ENCODE results near the gene ATXN10.

The ATXN10 gene

GRCh38 chr22:45848904-45849303, 177.3 kb downstream of the ATXN10 start:
- TF ChIP-seq CTCF (conservative IDR thresholded peaks at IDR 0.05) = no peak
- TF ChIP-seq ZFX (IDR thresholded peaks at IDR 0.05) = no peak
- H3K27ac ChIP-seq = no peak overlapping the region

- TF ChIP-seq ZFX (IDR thresholded peaks at IDR 0.05) (no peak), CTCF (conservative IDR thresholded peaks at IDR 0.05) (no peak)
- no peak overlapping the region for H3K27ac ChIP-seq
These were observed 181.2 kb downstream of the ATXN10 start for GRCh38 chr22:45852826-45853225.

GRCh38 chr22:45855961-45856360, 184.3 kb downstream of the ATXN10 start:
- TF ChIP-seq CTCF (conservative IDR thresholded peaks at IDR 0.05) = no peak
- TF ChIP-seq ZFX (IDR thresholded peaks at IDR 0.05) = no peak
- H3K27ac ChIP-seq = no peak overlapping the region

- TF ChIP-seq CTCF (conservative IDR thresholded peaks at IDR 0.05) (no peak), ZFX (IDR thresholded peaks at IDR 0.05) (no peak)
- H3K27ac ChIP-seq = no peak overlapping the region
These were observed 185.9 kb downstream of the ATXN10 start for GRCh38 chr22:45857519-45857918.

GRCh38 chr22:45859231-45860161, 187.9 kb downstream of the ATXN10 start:
- no peak for TF ChIP-seq ZFX (IDR thresholded peaks at IDR 0.05)
- TF ChIP-seq CTCF (conservative IDR thresholded peaks at IDR 0.05) = no peak
- no peak overlapping the region for H3K27ac ChIP-seq

- H3K27ac ChIP-seq = no peak overlapping the region
- no peak for TF ChIP-seq ZFX (IDR thresholded peaks at IDR 0.05)
- no peak for TF ChIP-seq CTCF (conservative IDR thresholded peaks at IDR 0.05)
These were observed 188.6 kb downstream of the ATXN10 start for GRCh38 chr22:45860201-45860600.

- TF ChIP-seq ZFX (IDR thresholded peaks at IDR 0.05) (no peak), CTCF (conservative IDR thresholded peaks at IDR 0.05) (no peak)
- H3K27ac ChIP-seq = no peak overlapping the region
These were observed 189.6 kb downstream of the ATXN10 start for GRCh38 chr22:45861259-45861658.
